HUES48 (cell line): ENCODE results near the gene TFF3.

Experiments used
- H3K27ac ChIP-seq: one replicate; pipeline ENCODE4 v1.7.0; 2013; ENCODE audit warnings: low read depth, low read length, inconsistent platforms
- H3K27me3 ChIP-seq: 2 replicates; pipeline ENCODE4 v1.6.1; 2013; ENCODE audit warnings: mild to moderate bottlenecking, low read length; ENCODE audit not compliant: control insufficient read depth, insufficient read depth
- H3K36me3 ChIP-seq: 2 replicates; pipeline ENCODE4 v1.6.1; 2013; ENCODE audit warnings: low read length; ENCODE audit not compliant: control insufficient read depth, insufficient read depth
- H3K4me1 ChIP-seq: 2 replicates; pipeline ENCODE4 v1.6.1; 2013; ENCODE audit warnings: mild to moderate bottlenecking, low read length; ENCODE audit not compliant: control insufficient read depth, insufficient read depth
- H3K4me3 ChIP-seq: 2 replicates; pipeline ENCODE4 v1.5.1; 2013; ENCODE audit warnings: mild to moderate bottlenecking, low read depth, low read length
- H3K9ac ChIP-seq: 2 replicates; pipeline ENCODE4 v1.6.1; 2013; ENCODE audit warnings: mild to moderate bottlenecking, low read depth, low read length, moderate library complexity
- H3K9me3 ChIP-seq: 2 replicates; pipeline ENCODE4 v1.6.1; 2013; ENCODE audit warnings: low read length; ENCODE audit not compliant: control insufficient read depth, insufficient read depth

The TFF3 gene

GRCh38 chr21:42276526-42277154 lies 38.6 kb downstream of the TFF3 start:
- no peaks in the 10 kb centered on the region for H3K27me3 ChIP-seq
- no peaks in the 10 kb centered on the region for H3K9me3 ChIP-seq
- no peaks in the 10 kb centered on the region for H3K36me3 ChIP-seq
- H3K27ac ChIP-seq, result no peak overlapping the region
- H3K4me1 ChIP-seq, result no peaks in the 10 kb centered on the region
- no peak overlapping the region for H3K9ac ChIP-seq
- H3K4me3 ChIP-seq, result no peak overlapping the region

- no peaks in the 10 kb centered on the region for H3K9me3 ChIP-seq
- H3K4me3 ChIP-seq, result no peak overlapping the region
- no peaks in the 10 kb centered on the region for H3K36me3 ChIP-seq
- no peaks in the 10 kb centered on the region for H3K4me1 ChIP-seq
- no peaks in the 10 kb centered on the region for H3K27me3 ChIP-seq
- H3K9ac ChIP-seq, result no peak overlapping the region
- H3K27ac ChIP-seq, result no peak overlapping the region
Observed at GRCh38 chr21:42276076-42276475, 39.1 kb downstream of the TFF3 start.

DNA sequence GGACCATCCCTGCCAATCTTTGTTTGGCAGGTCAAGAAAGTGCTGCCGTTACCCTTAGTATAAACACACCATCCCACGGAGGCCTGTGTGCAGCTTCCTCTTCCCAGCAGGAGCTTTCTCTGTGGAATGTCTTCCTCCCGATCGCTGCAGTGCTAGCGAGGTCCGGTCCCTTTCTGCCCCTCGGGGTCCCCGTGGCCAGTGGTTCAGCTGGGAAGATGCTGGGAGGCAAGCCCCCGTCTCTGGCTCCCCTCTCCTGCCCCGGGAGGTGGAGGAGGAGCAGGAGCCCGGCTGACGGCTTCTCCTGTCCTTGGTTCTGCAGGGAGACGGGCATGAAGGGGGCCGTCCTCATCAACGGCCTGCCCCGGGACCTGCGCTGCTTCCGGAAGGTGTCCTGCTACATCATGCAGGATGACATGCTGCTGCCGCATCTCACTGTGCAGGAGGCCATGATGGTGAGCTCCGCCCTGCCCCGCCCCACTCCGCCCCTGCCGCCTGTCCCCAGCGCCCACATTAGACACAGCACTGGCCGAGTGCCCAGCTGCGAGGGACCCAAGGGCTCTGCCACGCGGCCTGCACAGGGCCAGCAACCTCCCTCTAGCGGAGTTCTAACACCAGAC lies 42.1 kb downstream of the TFF3 start:
- H3K27ac ChIP-seq, result no peak overlapping the region
- H3K9me3 ChIP-seq, result no peaks in the 10 kb centered on the region
- H3K9ac ChIP-seq, result no peak overlapping the region
- H3K27me3 ChIP-seq, result no peaks in the 10 kb centered on the region
- H3K4me1 ChIP-seq, result no peaks in the 10 kb centered on the region
- no peak overlapping the region for H3K4me3 ChIP-seq
- H3K36me3 ChIP-seq, result no peaks in the 10 kb centered on the region

DNA sequence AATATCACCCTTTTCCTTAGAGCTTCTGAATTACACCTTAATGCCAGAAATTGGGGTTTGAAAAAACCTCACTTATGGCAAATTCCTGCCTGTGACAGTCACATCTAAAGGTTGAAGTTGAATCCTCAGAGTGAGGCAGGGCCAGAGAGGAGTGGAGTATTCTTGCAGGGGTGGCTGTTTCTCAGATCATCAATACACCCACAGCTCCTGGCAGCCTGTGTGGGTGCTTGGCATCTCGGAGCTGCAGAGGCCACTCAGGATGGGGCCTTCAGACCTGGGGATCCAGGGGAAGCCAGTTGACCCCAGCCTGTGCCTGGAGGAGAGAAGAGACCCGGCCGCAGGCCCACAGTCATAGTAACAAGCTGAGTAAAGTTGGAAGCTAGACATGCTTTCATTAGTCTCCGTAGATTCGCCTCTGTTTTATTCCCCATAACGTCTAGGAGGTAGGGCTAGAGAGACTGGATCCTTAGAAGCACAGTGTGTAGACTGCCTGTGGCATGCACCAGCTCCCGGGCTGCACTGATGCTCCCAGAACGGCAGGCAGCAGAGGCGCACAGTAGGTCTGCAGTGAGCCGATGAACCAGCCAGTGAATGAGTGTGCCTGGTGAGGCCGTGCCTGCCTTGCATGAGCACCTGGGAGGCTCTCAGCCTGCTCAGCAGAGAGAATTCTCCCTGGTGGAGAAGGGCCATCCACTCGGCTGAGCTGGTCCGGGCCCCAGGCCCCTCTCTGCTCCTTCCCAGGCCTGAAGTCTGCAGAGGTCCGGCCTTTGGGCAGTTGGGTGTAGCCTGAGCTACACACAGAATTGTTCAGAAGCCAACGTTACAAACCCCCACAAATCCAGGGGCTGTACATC lies 42.9 kb downstream of the TFF3 start:
- Histone ChIP-seq H3K27me3 (no peaks in the 10 kb centered on the region), H3K9ac (no peak overlapping the region), H3K4me3 (no peak overlapping the region), H3K4me1 (no peaks in the 10 kb centered on the region), H3K9me3 (no peaks in the 10 kb centered on the region), H3K27ac (no peak overlapping the region), H3K36me3 (no peaks in the 10 kb centered on the region)

GRCh38 chr21:42271065-42271464 lies 44.1 kb downstream of the TFF3 start:
- Histone ChIP-seq H3K9ac (no peak overlapping the region), H3K4me3 (no peak overlapping the region), H3K27me3 (no peaks in the 10 kb centered on the region), H3K27ac (no peak overlapping the region), H3K36me3 (no peaks in the 10 kb centered on the region), H3K9me3 (no peaks in the 10 kb centered on the region), H3K4me1 (no peaks in the 10 kb centered on the region)

DNA sequence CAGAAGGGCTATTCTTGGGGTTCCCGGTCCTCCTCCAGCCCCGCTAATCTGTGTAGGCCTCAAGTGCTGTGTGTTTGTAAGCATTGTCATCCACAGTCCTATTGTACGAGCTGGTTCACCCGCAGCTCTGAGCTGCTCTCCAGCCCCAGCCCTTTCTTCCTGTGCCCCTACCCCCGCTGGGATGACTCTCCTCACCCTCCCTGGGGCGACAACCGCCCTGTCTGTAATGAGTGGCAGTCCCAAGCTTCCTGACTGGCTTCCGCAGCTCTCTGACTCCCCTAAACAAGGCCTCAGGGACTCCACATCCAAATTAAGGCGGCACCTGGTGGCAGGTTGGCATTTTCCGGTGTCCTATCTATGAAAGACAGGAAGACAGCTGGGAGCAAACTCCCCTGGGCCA lies 45.8 kb downstream of the TFF3 start:
- no peaks in the 10 kb centered on the region for H3K27me3 ChIP-seq
- no peaks in the 10 kb centered on the region for H3K36me3 ChIP-seq
- no peak overlapping the region for H3K9ac ChIP-seq
- H3K4me1 ChIP-seq, result no peaks in the 10 kb centered on the region
- no peak overlapping the region for H3K4me3 ChIP-seq
- H3K27ac ChIP-seq, result no peak overlapping the region
- H3K9me3 ChIP-seq, result no peaks in the 10 kb centered on the region

DNA sequence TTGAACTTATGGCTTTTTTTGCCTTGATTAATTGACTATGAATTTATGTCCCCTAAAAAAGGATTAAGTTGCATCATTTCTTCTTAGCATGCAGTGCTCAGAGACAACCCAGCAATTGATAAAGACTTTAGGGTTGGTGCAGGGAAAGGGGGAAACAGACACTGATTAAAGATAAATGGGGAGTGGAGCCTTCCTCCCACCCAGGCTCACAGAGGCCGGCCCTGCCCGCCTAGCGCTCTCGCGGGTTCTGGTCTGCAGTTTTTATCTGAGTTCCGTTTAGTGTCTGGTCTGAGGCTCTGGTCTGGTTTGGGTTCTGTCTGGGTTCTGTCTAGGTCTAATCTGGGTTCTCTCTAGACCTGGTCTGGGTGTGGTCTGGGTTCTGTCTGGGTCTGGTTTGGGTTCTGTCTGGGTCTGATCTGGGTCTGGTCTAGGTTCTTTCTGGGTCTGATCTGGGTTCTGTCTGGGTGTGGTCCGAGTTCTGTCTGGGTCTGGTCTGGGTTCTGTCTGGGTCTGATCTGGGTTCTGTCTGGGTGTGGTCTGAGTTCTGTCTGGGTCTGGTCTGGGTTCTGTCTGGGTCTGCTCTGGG lies 48.1 kb downstream of the TFF3 start:
- Histone ChIP-seq H3K9ac (no peak overlapping the region), H3K36me3 (no peaks in the 10 kb centered on the region), H3K4me1 (no peaks in the 10 kb centered on the region; the same call in 1 of the 2 replicates), H3K27ac (no peak overlapping the region), H3K4me3 (no peak overlapping the region), H3K27me3 (no peaks in the 10 kb centered on the region), H3K9me3 (no peaks in the 10 kb centered on the region)

DNA sequence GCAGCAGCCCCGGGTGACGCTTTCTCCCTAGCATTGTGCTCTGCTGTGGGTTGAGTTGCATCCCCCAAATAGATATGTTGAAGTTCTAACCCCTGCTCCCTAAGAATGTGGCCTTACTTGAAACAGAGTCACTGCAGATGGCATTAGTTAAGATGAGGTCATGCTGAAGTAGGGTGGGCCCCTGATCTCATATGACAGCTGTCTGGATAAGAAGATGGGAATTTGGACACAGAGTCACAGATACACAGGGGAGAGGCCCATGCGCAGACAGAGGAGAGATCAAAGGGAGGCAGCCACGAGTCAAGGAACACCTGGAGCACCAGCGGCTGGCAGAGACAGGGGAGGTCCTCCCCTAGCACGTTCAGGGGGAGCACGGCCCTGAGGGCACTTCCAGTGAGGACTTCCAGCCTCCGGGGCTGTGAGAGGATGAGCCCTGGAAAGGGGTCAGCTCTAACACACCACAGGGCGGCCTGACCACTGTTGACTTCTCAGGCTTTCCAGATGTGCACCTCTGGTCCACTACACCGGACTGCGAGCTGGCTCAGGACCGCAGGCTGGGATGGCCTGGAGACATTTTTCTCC lies 49.9 kb downstream of the TFF3 start:
- Histone ChIP-seq H3K9ac (no peak overlapping the region), H3K4me3 (no peak overlapping the region), H3K36me3 (no peaks in the 10 kb centered on the region), H3K9me3 (no peaks in the 10 kb centered on the region), H3K27ac (no peak overlapping the region), H3K4me1 (peaks cover 9% of the 10 kb centered on the region; the same call in 1 of the 2 replicates), H3K27me3 (no peaks in the 10 kb centered on the region)

- Histone ChIP-seq H3K9ac (no peak overlapping the region), H3K4me3 (no peak overlapping the region), H3K4me1 (peaks cover 9% of the 10 kb centered on the region; the same call in 1 of the 2 replicates), H3K27ac (no peak overlapping the region), H3K27me3 (no peaks in the 10 kb centered on the region), H3K9me3 (no peaks in the 10 kb centered on the region), H3K36me3 (no peaks in the 10 kb centered on the region)
Observed at GRCh38 chr21:42264245-42265195, 50.7 kb downstream of the TFF3 start.

DNA sequence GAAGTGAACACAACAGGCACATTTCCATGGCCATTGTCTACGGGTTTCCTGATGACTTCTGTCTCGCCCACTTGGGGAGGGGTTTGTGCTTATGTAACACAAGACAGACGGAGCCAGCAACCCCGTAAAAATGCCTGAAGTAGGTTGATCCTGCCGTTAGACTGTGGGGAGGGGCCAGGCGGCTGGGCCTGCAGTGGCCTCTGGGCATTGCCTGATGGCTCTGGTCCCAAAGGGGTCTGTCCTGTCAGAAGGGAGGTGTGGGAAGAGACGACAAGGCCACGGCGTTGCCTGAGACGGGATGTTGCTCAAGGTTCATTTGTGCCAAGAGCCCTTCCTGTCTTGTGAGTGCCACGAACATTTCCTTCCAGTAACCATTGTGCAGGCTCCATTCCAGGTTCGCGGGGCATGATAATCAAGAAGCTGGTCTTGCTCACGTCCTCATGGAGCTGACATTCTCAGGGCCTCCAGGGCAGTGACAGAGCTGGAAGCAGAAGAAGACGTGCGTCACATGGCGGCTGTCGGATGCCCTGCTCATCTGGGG lies 51.5 kb downstream of the TFF3 start:
- Histone ChIP-seq H3K9me3 (no peaks in the 10 kb centered on the region), H3K27me3 (no peaks in the 10 kb centered on the region), H3K9ac (no peak overlapping the region), H3K4me3 (no peak overlapping the region), H3K27ac (no peak overlapping the region), H3K4me1 (peaks cover 9% of the 10 kb centered on the region; the same call in 1 of the 2 replicates), H3K36me3 (no peaks in the 10 kb centered on the region)
